ENCODE measurements around the gene TMC5. TPM values are rescaled to one million over a fixed set of nuclear protein-coding genes. Genes with fewer than 3 reads are reported as not detected.
"Not testable (repeated sequence)": the region's sequence is repeated elsewhere in the genome, so short reads cannot be mapped to it uniquely, and the experiment has no call there.

TMC5 gene
- total RNA-seq = not detected in 2 replicates

- no peak for DNase-seq (ENCODE audit: extremely low read depth, low read depth, low spot score)
Measured at GRCh38 chr16:19417640-19418039, at the start of gene TMC5. TMC5 (plus strand) TSS chr16:19417883; CDS start chr16:19440039, 22,156 bp downstream.

- DNase-seq (ENCODE audit: extremely low read depth, low read depth, low spot score) = not testable (repeated sequence)
Measured at GRCh38 chr16:19372541-19372940, 45.1 kb upstream of the TMC5 start.

GRCh38 chr16:19374402-19374801, 43.3 kb upstream of the TMC5 start:
- DNase-seq (ENCODE audit: extremely low read depth, low read depth, low spot score) = no peak

GRCh38 chr16:19375561-19376158, 42.0 kb upstream of the TMC5 start:
- peak; percentile 51 for DNase-seq (ENCODE audit: extremely low read depth, low read depth, low spot score)

GRCh38 chr16:19377864-19378263, 39.8 kb upstream of the TMC5 start:
- DNase-seq (ENCODE audit: extremely low read depth, low read depth, low spot score) = no peak

GRCh38 chr16:19378511-19378910, 39.2 kb upstream of the TMC5 start:
- no peak for DNase-seq (ENCODE audit: extremely low read depth, low read depth, low spot score)

GRCh38 chr16:19379838-19380237, 37.8 kb upstream of the TMC5 start:
- DNase-seq (ENCODE audit: extremely low read depth, low read depth, low spot score) = no peak

GRCh38 chr16:19380328-19380727, 37.4 kb upstream of the TMC5 start:
- no peak for DNase-seq (ENCODE audit: extremely low read depth, low read depth, low spot score)

GRCh38 chr16:19382084-19382801, 35.4 kb upstream of the TMC5 start:
- no peak for DNase-seq (ENCODE audit: extremely low read depth, low read depth, low spot score)

GRCh38 chr16:19382887-19383816, 34.5 kb upstream of the TMC5 start:
- DNase-seq (ENCODE audit: extremely low read depth, low read depth, low spot score) = no peak

- DNase-seq (ENCODE audit: extremely low read depth, low read depth, low spot score) = no peak
Measured at GRCh38 chr16:19384656-19385055, 33.0 kb upstream of the TMC5 start.

GRCh38 chr16:19386525-19386924, 31.2 kb upstream of the TMC5 start:
- no peak for DNase-seq (ENCODE audit: extremely low read depth, low read depth, low spot score)

GRCh38 chr16:19389246-19389645, 28.4 kb upstream of the TMC5 start:
- no peak for DNase-seq (ENCODE audit: extremely low read depth, low read depth, low spot score)

- DNase-seq (ENCODE audit: extremely low read depth, low read depth, low spot score) = not testable (repeated sequence)
Measured at GRCh38 chr16:19391185-19391776, 26.4 kb upstream of the TMC5 start.

- DNase-seq (ENCODE audit: extremely low read depth, low read depth, low spot score) = no peak
Measured at GRCh38 chr16:19392352-19392751, 25.3 kb upstream of the TMC5 start.

GRCh38 chr16:19393226-19394111, 24.2 kb upstream of the TMC5 start:
- DNase-seq (ENCODE audit: extremely low read depth, low read depth, low spot score) = no peak

GRCh38 chr16:19395646-19396267, 21.9 kb upstream of the TMC5 start:
- DNase-seq (ENCODE audit: extremely low read depth, low read depth, low spot score) = not testable (repeated sequence)

GRCh38 chr16:19396555-19397011, 21.1 kb upstream of the TMC5 start:
- DNase-seq (ENCODE audit: extremely low read depth, low read depth, low spot score) = no peak

GRCh38 chr16:19397373-19397772, 20.3 kb upstream of the TMC5 start:
- not testable (repeated sequence) for DNase-seq (ENCODE audit: extremely low read depth, low read depth, low spot score)
